NCI-H1417 treated with DMSO at 0.1 percent for 48 hours (cell line): ENCODE data around the gene RTP5.
A peak's percentile ranks its signal among the peaks of the same experiment; 100 is the strongest.
"Not testable (repeated sequence)": the region's sequence is repeated elsewhere in the genome, so short reads cannot be mapped to it uniquely, and the experiment has no call there.

Experiments used
- DNase-seq: peaks from one replicate; lab custom pipeline; 2025; lab: John Stamatoyannopoulos, UW

RTP5 gene

GRCh38 chr2:241870611-241871537 is 1.3 kb downstream of the RTP5 start:
- no peak for DNase-seq

GRCh38 chr2:241871538-241872312 is 2.2 kb downstream of the RTP5 start:
- no peak for DNase-seq

GRCh38 chr2:241872313-241872642 is 2.7 kb downstream of the RTP5 start:
- DNase-seq = no peak

- no peak for DNase-seq
Observed at GRCh38 chr2:241873081-241873802, 3.7 kb downstream of the RTP5 start.

GRCh38 chr2:241873803-241874110 is 4.2 kb downstream of the RTP5 start:
- DNase-seq = no peak

GRCh38 chr2:241874277-241874925 is 4.9 kb downstream of the RTP5 start:
- no peak for DNase-seq

- DNase-seq = not testable (repeated sequence)
Observed at GRCh38 chr2:241875754-241876527, 6.4 kb downstream of the RTP5 start.

GRCh38 chr2:241876528-241877196 is 7.1 kb downstream of the RTP5 start:
- DNase-seq = no peak

GRCh38 chr2:241877197-241877685 is 7.7 kb downstream of the RTP5 start:
- no peak for DNase-seq

- DNase-seq = peak; percentile 7
Observed at GRCh38 chr2:241877989-241878970, 8.8 kb downstream of the RTP5 start.

- DNase-seq = no peak
Observed at GRCh38 chr2:241879326-241879725, 9.8 kb downstream of the RTP5 start.

GRCh38 chr2:241880311-241881073 is 11.0 kb downstream of the RTP5 start:
- DNase-seq = no peak

GRCh38 chr2:241882091-241882625 is 12.6 kb downstream of the RTP5 start:
- no peak for DNase-seq

- no peak for DNase-seq
Observed at GRCh38 chr2:241884951-241885290, 15.4 kb downstream of the RTP5 start.

- no peak for DNase-seq
Observed at GRCh38 chr2:241885291-241885945, 15.9 kb downstream of the RTP5 start.

GRCh38 chr2:241885946-241886643 is 16.6 kb downstream of the RTP5 start:
- no peak for DNase-seq

- no peak for DNase-seq
Observed at GRCh38 chr2:241886840-241887447, 17.4 kb downstream of the RTP5 start.
